NCI-H2227 (cell line): Measurements from ENCODE around the gene ZNF511.
A peak's percentile ranks its signal among the peaks of the same experiment; 100 is the strongest.

ENCODE experiments used
- DNase-seq: peaks from one replicate; lab custom pipeline; 2025; ENCODE audit not compliant: unreplicated experiment; lab: John Stamatoyannopoulos, UW

Gene ZNF511

DNA sequence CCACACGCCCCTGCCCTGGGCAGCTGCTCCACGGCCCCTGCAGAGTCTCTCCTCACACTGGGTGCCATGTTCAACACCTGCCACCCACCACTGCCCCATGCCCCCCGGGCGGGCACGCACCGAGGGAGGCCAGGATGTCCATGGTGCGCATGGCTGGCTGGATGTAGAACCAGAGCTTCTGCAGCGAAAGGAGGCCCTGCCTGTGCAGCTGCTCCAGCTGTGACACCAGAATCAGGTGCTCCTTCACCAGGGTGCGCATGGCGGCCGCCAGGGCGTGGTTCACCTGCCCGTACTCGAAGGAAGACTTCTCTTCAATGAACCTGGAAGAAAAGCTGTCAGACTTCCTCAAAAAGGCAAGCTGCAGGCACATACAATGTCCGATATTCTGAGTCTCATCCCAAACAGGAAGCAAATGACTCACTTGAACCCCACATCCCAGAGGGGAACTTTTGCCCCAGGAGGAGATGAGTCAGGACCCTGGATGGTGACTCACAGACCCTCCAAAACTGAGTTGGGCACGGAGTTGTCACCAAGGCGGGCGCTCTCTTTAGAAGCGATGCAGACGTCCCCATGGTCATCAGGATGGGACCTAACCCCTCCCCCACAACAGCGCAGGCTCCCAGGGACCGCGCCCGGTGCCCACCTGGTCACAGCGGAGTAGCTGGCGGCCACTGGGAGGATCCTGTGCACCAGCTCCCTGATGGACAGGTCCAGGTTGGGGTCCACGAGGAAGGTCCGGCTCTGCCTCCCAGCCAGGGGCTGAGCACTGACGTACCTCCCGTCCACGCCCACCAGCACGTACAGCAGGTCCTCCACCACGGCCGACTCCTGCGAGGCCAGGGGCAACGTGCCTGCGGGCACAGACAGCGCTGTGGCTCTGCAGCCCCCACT, 15.6 kb upstream of the ZNF511 start:
- no peak for DNase-seq

GRCh38 chr10:133293810-133294119, 14.9 kb upstream of the ZNF511 start:
- no peak for DNase-seq

DNA sequence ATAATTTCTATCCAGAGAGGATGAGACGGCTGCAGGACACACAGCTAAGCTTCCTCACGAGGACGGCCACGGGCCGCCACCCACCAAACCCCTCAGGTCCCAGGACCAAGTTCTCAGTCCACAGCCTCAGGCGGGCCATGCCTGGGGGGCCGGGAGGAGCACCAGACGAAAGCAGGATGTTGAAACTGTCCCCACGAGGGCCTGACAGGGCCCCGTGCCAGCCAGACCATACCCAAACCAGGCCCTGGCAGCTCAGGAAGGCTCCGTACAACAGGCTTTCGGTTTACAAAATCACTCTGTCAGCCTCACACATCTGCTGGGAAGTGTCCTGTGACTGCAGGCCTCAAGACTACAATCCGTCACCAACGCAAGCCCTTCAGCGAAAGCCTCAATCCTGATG, 14.5 kb upstream of the ZNF511 start:
- DNase-seq: no peak

DNA sequence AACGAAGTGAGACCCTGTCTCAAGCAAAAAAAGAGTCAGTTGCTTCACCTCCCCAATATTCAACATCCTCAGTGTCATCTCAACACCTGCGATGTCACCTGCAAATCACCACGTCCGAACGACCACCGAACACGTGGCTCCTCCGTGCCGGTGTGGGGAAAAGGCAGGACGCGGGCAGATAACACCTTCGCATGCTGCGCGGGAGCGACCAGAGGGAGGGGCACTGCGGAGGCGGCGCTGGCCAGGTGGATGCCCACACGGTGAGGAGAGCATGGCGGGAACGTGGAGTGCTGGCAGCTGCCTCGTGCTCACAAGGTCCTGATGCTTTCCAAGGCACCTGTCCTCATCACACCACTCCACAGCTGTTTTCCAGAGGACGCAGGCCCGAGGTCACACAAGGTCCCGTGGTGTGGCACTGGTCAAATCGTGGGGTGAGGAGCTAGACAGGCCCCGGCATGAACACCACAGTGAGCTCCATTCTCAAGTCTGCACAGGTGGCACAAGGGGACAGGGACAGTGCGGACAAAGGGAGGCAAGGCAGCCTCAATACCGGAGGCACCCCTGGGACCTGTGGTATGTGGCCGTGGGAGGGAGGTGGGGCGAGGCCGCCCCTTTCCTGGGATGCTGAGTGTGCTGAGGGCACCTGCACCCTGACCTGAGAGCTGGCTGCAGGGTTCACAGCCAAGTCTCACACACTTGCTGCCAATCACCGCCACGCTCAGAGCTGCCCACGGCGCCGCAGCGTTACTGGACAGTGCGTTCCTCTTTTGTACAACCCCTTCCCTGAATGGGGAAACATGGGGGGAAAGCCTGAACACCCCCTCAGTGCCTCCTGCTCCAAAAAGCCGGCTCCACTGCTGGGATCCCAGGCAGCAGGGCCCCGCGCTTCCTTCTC, 13.0 kb upstream of the ZNF511 start:
- no peak for DNase-seq

- DNase-seq: no peak
These were observed 11.2 kb upstream of the ZNF511 start for GRCh38 chr10:133297504-133297903.

DNA sequence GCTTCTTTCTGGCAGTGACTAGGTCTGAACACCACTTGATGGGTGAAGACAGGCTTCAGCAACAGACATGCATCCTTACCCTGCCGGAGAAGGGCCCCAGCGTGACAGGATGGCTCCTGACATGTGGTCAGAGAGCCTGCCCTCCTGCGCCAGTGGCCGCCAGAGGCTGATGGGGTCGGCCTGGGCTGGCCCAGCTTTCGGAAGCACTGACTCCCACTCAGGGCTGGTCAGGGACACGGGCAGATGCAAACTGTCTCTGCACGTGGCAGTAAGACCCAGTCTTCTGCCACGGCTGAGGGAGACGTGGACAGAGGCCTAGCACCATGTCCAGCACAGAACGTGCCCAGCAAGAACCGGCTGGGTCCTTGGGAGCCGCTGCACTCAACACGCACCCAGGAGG, 10.2 kb upstream of the ZNF511 start:
- no peak for DNase-seq

GRCh38 chr10:133299224-133299623, 9.5 kb upstream of the ZNF511 start:
- no peak for DNase-seq

DNA sequence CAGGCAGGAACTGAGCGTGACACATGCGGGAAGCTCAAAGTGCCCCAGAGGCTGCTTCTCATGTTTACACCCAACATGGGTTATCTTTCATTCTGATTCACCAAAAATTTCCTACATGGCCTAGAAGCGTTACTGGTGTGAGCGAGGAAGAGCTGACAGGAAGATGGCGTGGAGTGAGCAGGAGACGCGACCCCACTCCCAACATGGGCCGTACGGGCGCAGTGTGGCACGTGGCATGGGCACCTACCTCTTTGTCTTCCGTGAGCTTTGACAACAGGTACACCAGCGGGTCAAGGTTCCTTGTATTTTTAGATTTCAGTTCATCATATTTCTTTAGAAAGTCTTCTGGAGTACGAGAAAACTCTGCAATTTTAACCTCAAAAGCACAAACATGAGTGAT, 9.0 kb upstream of the ZNF511 start:
- DNase-seq: no peak

DNA sequence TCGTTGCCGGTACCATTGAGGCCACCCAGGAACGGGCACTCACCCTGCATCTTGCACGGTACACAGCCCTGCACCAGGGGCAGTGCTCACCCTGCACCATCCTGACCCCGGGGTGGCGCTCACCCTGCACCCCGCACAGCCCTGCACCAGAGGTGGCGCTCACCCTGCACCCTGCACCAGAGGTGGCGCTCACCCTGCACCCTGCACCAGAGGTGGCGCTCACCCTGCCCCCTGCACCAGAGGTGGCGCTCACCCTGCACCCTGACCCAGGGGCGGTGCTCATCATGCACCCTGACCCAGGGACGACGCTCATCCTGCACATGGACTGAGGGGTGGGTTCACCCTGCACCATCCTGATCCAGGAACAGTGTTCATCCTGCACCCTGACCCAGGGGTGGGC, 6.5 kb upstream of the ZNF511 start:
- no peak for DNase-seq

GRCh38 chr10:133303206-133303605, 5.5 kb upstream of the ZNF511 start:
- no peak for DNase-seq

- DNase-seq: no peak
These were observed 2.6 kb upstream of the ZNF511 start for GRCh38 chr10:133306097-133306476.

DNA sequence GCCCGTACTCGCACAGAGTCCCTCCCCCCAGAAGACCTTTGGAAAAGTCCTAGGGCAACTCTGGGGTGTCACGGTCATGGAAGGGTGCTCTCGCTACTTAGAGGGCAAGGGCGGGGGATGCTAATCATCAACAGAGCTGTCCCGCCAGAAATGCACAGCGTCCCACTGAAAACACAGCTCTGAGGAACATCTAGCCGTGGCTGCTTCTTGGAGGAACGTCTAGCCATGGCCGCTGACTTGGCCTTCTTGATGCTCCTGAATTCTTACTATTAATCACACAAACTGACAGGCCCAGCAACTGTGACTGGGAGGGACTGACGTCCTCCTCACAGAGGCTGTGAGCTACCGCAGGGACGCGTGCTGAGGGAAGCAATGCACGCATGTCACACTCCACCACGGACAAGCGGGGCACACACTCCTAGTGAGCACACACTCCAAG, 1.8 kb upstream of the ZNF511 start:
- DNase-seq: no peak

- DNase-seq: peak; percentile 76
These were observed 816 bp upstream of the ZNF511 start for GRCh38 chr10:133307776-133308420.

- DNase-seq: peak; percentile 89
These were observed 496 bp downstream of the ZNF511 start for GRCh38 chr10:133309100-133309719.

GRCh38 chr10:133309720-133310398, 1.1 kb downstream of the ZNF511 start:
- no peak for DNase-seq

GRCh38 chr10:133310399-133310755, 1.7 kb downstream of the ZNF511 start:
- DNase-seq: no peak

- DNase-seq: no peak
These were observed 2.1 kb downstream of the ZNF511 start for GRCh38 chr10:133310789-133311188.

GRCh38 chr10:133311570-133311969, 2.9 kb downstream of the ZNF511 start:
- no peak for DNase-seq

GRCh38 chr10:133312016-133312768, 3.5 kb downstream of the ZNF511 start:
- no peak for DNase-seq

- DNase-seq: no peak
These were observed 4.0 kb downstream of the ZNF511 start for GRCh38 chr10:133312769-133313145.
